Endometrium (tissue), 2 donors: ENCODE measurements around the gene AIG1.
A peak's percentile ranks its signal among the peaks of the same experiment; 100 is the strongest.
"Not testable (repeated sequence)": the region's sequence is repeated elsewhere in the genome, so short reads cannot be mapped to it uniquely, and the experiment has no call there.

Experiments
- FAIRE-seq: peaks from 2 replicates; lab custom pipeline; 2012; peaks lifted over from hg19 to GRCh38; lab: Jason Lieb, UNC
- donor health status: control.
- donor health status: control.

The AIG1 gene

GRCh38 chr6:143271024-143271423 lies 210.3 kb downstream of the AIG1 start:
- no peak for FAIRE-seq

- FAIRE-seq: no peak
Observed at GRCh38 chr6:143276436-143276835, 215.7 kb downstream of the AIG1 start.

GRCh38 chr6:143279385-143279784 lies 218.7 kb downstream of the AIG1 start:
- FAIRE-seq: no peak

- peak; percentile 99 for FAIRE-seq
Observed at GRCh38 chr6:143283887-143284645, 223.4 kb downstream of the AIG1 start.

- FAIRE-seq: peak; percentile 12
Observed at GRCh38 chr6:143286251-143286795, 225.6 kb downstream of the AIG1 start.

GRCh38 chr6:143288923-143289322 lies 228.2 kb downstream of the AIG1 start:
- FAIRE-seq: no peak

GRCh38 chr6:143290206-143290605 lies 229.5 kb downstream of the AIG1 start:
- no peak for FAIRE-seq

GRCh38 chr6:143293523-143293922 lies 232.8 kb downstream of the AIG1 start:
- FAIRE-seq: no peak

GRCh38 chr6:143294265-143294860 lies 233.7 kb downstream of the AIG1 start:
- no peak for FAIRE-seq

GRCh38 chr6:143295932-143296331 lies 235.2 kb downstream of the AIG1 start:
- FAIRE-seq: no peak

- FAIRE-seq: no peak
Observed at GRCh38 chr6:143298071-143298470, 237.4 kb downstream of the AIG1 start.

- no peak for FAIRE-seq
Observed at GRCh38 chr6:143299253-143300166, 238.8 kb downstream of the AIG1 start.

GRCh38 chr6:143301188-143301587 lies 240.5 kb downstream of the AIG1 start:
- FAIRE-seq: no peak

GRCh38 chr6:143307760-143308159 lies 247.1 kb downstream of the AIG1 start:
- FAIRE-seq: not testable (repeated sequence)

GRCh38 chr6:143313163-143313562 lies 252.5 kb downstream of the AIG1 start:
- FAIRE-seq: no peak

GRCh38 chr6:143321491-143322086 lies 260.9 kb downstream of the AIG1 start:
- FAIRE-seq: no peak

GRCh38 chr6:143322386-143322785 lies 261.7 kb downstream of the AIG1 start:
- FAIRE-seq: no peak

- peak; percentile 48 for FAIRE-seq
Observed at GRCh38 chr6:143323729-143324470, 263.2 kb downstream of the AIG1 start.

GRCh38 chr6:143325379-143326140 lies 264.9 kb downstream of the AIG1 start:
- no peak for FAIRE-seq

- FAIRE-seq: no peak
Observed at GRCh38 chr6:143328876-143329275, 268.2 kb downstream of the AIG1 start.

- no peak for FAIRE-seq
Observed at GRCh38 chr6:143329323-143329722, 268.6 kb downstream of the AIG1 start.
